Measurements from ENCODE around the gene DCST1. TPM values are rescaled to one million over a fixed set of nuclear protein-coding genes. Genes with fewer than 3 reads are reported as not detected.

DCST1 gene
- total and polyA plus RNA-seq, 2 of the 8 experiments (the other 6 are each of a cell fraction or from before 2014, with no cell fraction given): not detected

GRCh38 chr1:155077758-155078445 lies 44.3 kb downstream of the DCST1 start (continued):
- TF ChIP-seq NRF1 (IDR thresholded peaks at IDR 0.05; ENCODE audit: low read depth, low read length) (no peak), CEBPB (IDR thresholded peaks at IDR 0.05; ENCODE audit: low read depth, low read length) (no peak), POLR2AphosphoS5 (IDR thresholded peaks at IDR 0.05; ENCODE audit: low read depth, low read length) (no peak), PHF8 (conservative IDR thresholded peaks at IDR 0.05; ENCODE audit: low read depth, low read length) (no peak), HDAC2 (IDR thresholded peaks at IDR 0.05; ENCODE audit: borderline replicate concordance in 1 of 2, low read depth in 2 of 2, low read length in 2 of 2) (no peak)
